Measurements from ENCODE around the gene GNB1L. TPM values are rescaled to one million over a fixed set of nuclear protein-coding genes. Genes with fewer than 3 reads are reported as not detected.

The GNB1L gene
- total RNA-seq, 1 donor from 2014 or later: 7.8 TPM

GRCh38 chr22:19743651-19744050 is 111.0 kb downstream of the GNB1L start:
- Histone ChIP-seq H3K36me3 (no peaks in the 10 kb centered on the region), H3K27me3 (no peaks in the 10 kb centered on the region), H3K27ac (no peak overlapping the region), H3K4me1 (no peaks in the 10 kb centered on the region), H3K9me3 (no peaks in the 10 kb centered on the region), H3K4me3 (no peak overlapping the region)
- intact Hi-C loops (cut with DNase I): no loop called here
- no peak for TF ChIP-seq CTCF (IDR thresholded peaks at IDR 0.05)
- no peak for DNase-seq
- ATAC-seq: no peak

GRCh38 chr22:19743081-19743480 is 111.6 kb downstream of the GNB1L start:
- TF ChIP-seq CTCF (IDR thresholded peaks at IDR 0.05): no peak
- H3K27ac ChIP-seq: no peak overlapping the region
- H3K4me3 ChIP-seq: no peak overlapping the region
- DNase-seq: no peak
- H3K36me3 ChIP-seq: no peaks in the 10 kb centered on the region
- no peaks in the 10 kb centered on the region for H3K27me3 ChIP-seq
- ATAC-seq: no peak
- no peaks in the 10 kb centered on the region for H3K9me3 ChIP-seq
- intact Hi-C loops (cut with DNase I): no loop called here
- no peaks in the 10 kb centered on the region for H3K4me1 ChIP-seq

DNA sequence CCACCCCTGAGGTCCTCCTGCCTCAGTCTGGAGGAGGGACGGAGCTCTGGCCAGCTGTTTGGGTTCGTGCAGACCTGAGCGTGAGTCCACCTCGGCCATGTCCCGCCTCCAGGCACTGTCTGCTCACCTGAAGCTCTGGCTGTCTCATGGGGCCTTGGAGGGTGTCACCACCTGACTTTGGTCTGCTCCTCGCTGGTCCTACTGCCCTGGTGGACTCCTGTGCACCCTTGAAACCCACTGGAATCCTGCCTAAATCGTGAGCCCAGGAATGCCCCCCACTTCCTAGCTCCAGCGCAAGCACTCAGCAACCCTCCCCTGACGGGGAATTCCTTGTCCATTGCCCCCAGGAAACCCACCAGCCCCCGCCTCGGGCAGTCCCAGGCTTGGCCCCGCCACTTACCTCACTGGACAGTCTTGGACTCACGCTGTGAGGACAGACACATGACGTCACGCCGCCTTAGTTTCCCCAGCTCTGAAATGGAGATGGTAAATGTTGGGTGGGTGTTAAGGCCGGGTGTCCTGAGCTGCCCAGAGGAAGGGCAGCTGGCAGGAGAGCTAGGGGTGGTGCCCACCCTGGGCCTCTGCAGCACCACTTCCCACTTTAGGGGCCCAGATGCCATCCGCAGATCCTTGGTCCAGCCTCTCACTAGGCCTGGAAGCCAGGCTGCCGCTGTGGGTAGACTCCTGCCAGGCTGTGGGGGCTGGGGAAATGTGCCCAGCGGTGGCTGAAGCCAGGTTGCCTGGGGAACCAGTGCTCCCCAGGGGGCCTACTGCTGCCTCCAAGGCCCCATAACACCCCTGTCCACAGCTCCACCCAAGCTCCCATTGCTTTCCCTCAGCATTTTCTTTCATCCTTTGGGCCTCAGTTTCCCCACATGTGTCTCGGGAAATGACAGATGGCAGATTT is 112.3 kb downstream of the GNB1L start:
- no peak for TF ChIP-seq CTCF (IDR thresholded peaks at IDR 0.05)
- Histone ChIP-seq H3K27me3 (no peaks in the 10 kb centered on the region), H3K27ac (no peak overlapping the region), H3K9me3 (no peaks in the 10 kb centered on the region), H3K36me3 (no peaks in the 10 kb centered on the region), H3K4me3 (no peak overlapping the region), H3K4me1 (no peaks in the 10 kb centered on the region)
- DNase-seq: no peak
- intact Hi-C loops (cut with DNase I): no loop called here
- ATAC-seq: no peak

- Histone ChIP-seq H3K27ac (no peak overlapping the region), H3K4me1 (no peaks in the 10 kb centered on the region), H3K4me3 (no peak overlapping the region), H3K36me3 (no peaks in the 10 kb centered on the region), H3K27me3 (no peaks in the 10 kb centered on the region), H3K9me3 (no peaks in the 10 kb centered on the region)
- no peak for DNase-seq
- intact Hi-C loops (cut with DNase I): no loop called here
- no peak for ATAC-seq
- TF ChIP-seq CTCF (IDR thresholded peaks at IDR 0.05): no peak
Observed at GRCh38 chr22:19741053-19741452, 113.6 kb downstream of the GNB1L start.

- H3K4me3 ChIP-seq: no peak overlapping the region
- DNase-seq (no peak), ATAC-seq (no peak)
- TF ChIP-seq CTCF (IDR thresholded peaks at IDR 0.05): no peak
- intact Hi-C loops (cut with DNase I): no loop called here
- no peaks in the 10 kb centered on the region for H3K9me3 ChIP-seq
- H3K4me1 ChIP-seq: no peaks in the 10 kb centered on the region
- no peak overlapping the region for H3K27ac ChIP-seq
- no peaks in the 10 kb centered on the region for H3K36me3 ChIP-seq
- H3K27me3 ChIP-seq: no peaks in the 10 kb centered on the region
Observed at GRCh38 chr22:19740586-19740985, 114.1 kb downstream of the GNB1L start.

Data from upper lobe of right lung (tissue), 1 donor.